Uterus (tissue), 4 donors: ENCODE results near the gene CCDC74A. TPM values are rescaled to one million over a fixed set of nuclear protein-coding genes. Genes with fewer than 3 reads are reported as not detected.
"Not testable (repeated sequence)": the region's sequence is repeated elsewhere in the genome, so short reads cannot be mapped to it uniquely, and the experiment has no call there.

Experiments
- DNase-seq, 2 donors: peaks; one replicate each; pipeline ENCODE4 v3.0.0-alpha.2; 2019 to 2020
- H3K27ac ChIP-seq, 2 donors: fragments of 200-600 bp; sonication (generic); 1 replicate in 1 of 2; 2 replicates in 1 of 2; pipeline ENCODE4 v1.5.1; 2016 to 2018
- H3K27me3 ChIP-seq, 2 donors: fragments of 200-600 bp; sonication (generic); one replicate each; pipeline ENCODE4 v1.5.1; 2018 to 2019; ENCODE audit warnings: control low read depth in 1 of 2
- H3K36me3 ChIP-seq, 2 donors: fragments of 200-600 bp; sonication (generic); one replicate each; pipeline ENCODE4 v1.5.1; 2019; ENCODE audit warnings: control low read depth in 1 of 2
- H3K4me1 ChIP-seq, 2 donors: fragments of 200-600 bp; sonication (generic); one replicate each; pipeline ENCODE4 v1.5.1; 2018 to 2019; ENCODE audit warnings: control low read depth in 1 of 2
- H3K4me3 ChIP-seq, 2 donors: fragments of 200-600 bp; sonication (generic); 1 replicate in 1 of 2; 2 replicates in 1 of 2; pipeline ENCODE4 v1.5.1; 2018 to 2019; ENCODE audit warnings: mild to moderate bottlenecking in 1 of 2
- H3K9me3 ChIP-seq, 2 donors: fragments of 200-600 bp; sonication (generic); one replicate each; pipeline ENCODE4 v1.5.1; 2019; ENCODE audit warnings: control low read depth in 1 of 2
- CTCF ChIP-seq, 4 experiments: fragments of 200-600 bp in 2 of 4; fragments of 450-650 bp in 2 of 4; sonication (generic) in 2 of 4; IDR thresholded peaks; one replicate each; pipeline ENCODE4 v1.5.1; 2016 to 2019; ENCODE audit warnings: antibody characterized with exemption in 4 of 4, mild to moderate bottlenecking in 2 of 4, moderate library complexity in 1 of 4
- POLR2A ChIP-seq, 2 donors: fragments of 450-650 bp; IDR thresholded peaks; one replicate each; pipeline ENCODE4 v1.6.1; 2016; ENCODE audit warnings: antibody characterized with exemption in 2 of 2, mild to moderate bottlenecking in 1 of 2, moderate library complexity in 1 of 2
- intact Hi-C: fragments of 100-400 bp; cut with DNase I; formaldehyde crosslinking; loops from one replicate; pipeline ENCODE4 v1.15.1; 2023; ENCODE audit warnings: low total_unique reads
- total RNA-seq, 4 donors: library from RNA; depleted of rRNA in 3 of 4; stranded (reverse); fragments of >200 nt in 3 of 4; gene quantifications; one replicate each; pipeline versions ENCODE4 v1.1.0 to v1.2.4, GENCODE V29; 2014 to 2023
- donor health status: DM: yes; HTN: yes; CAD: no.

CCDC74A gene
- total RNA-seq, 4 donors from 2014 or later: 0.29 to 17.5 (median 11.2) TPM; not detected in 1

DNA sequence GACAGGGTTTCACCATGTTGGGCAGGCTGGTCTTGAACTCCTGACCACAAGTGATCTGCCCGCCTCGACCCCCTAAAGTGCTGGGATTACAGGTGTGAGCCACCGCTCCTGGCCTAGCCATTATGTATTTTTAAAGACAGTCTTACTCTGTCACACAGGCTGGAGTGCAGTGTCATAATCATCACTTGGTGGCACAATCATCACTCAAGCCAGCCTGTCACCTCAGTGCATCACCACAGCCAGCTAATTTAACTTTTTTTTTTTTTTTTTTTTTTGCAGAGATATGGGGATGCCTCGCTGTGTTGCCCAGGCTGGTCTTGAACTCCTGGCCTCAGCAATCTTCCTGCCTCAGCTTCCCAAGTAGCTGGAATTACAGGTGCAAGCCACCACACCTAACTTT, 24.1 kb upstream of the CCDC74A start:
- H3K4me1 ChIP-seq, H3K36me3 ChIP-seq, DNase-seq, intact Hi-C loops, H3K27ac ChIP-seq, H3K9me3 ChIP-seq, H3K27me3 ChIP-seq, H3K4me3 ChIP-seq: not testable (repeated sequence)

GRCh38 chr2:131504082-131504750, 23.5 kb upstream of the CCDC74A start:
- H3K27ac ChIP-seq, DNase-seq, H3K9me3 ChIP-seq, H3K4me1 ChIP-seq, H3K36me3 ChIP-seq, H3K27me3 ChIP-seq, H3K4me3 ChIP-seq, intact Hi-C loops: not testable (repeated sequence)

DNA sequence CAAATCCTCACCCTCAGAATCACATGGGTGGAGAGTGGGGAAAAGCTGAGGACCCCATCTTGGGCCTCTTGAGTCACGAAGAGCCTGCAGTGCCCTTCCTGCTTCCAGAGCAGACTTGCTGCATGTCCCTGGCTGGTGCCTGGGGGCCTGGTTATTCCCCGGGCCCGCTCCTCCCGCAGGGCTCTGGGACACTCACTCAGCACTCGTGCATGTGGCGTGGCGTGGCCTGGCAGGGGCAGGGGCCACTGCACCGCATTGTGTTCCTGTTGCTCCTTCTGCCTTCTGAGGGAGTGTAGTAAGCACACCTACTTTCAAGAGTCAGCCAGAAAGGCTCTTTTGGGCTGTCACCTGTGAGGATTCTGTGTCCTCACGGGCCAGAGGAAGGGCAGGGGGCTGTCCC, 18.1 kb upstream of the CCDC74A start:
- intact Hi-C loops: no loop called here
- no peak overlapping the region for H3K27ac ChIP-seq
- no peaks in the 10 kb centered on the region for H3K27me3 ChIP-seq
- TF ChIP-seq POLR2A (IDR thresholded peaks at IDR 0.05): no peak
- no peak for TF ChIP-seq CTCF (IDR thresholded peaks at IDR 0.05)
- H3K4me1 ChIP-seq: no peaks in the 10 kb centered on the region
- no peaks in the 10 kb centered on the region for H3K36me3 ChIP-seq
- no peak overlapping the region for H3K4me3 ChIP-seq
- H3K9me3 ChIP-seq: no peaks in the 10 kb centered on the region
- DNase-seq: no peak

- H3K4me3 ChIP-seq, H3K9me3 ChIP-seq, H3K4me1 ChIP-seq, H3K36me3 ChIP-seq, H3K27ac ChIP-seq, DNase-seq, H3K27me3 ChIP-seq, intact Hi-C loops: not testable (repeated sequence)
Measured at GRCh38 chr2:131511291-131511968, 16.3 kb upstream of the CCDC74A start.

DNA sequence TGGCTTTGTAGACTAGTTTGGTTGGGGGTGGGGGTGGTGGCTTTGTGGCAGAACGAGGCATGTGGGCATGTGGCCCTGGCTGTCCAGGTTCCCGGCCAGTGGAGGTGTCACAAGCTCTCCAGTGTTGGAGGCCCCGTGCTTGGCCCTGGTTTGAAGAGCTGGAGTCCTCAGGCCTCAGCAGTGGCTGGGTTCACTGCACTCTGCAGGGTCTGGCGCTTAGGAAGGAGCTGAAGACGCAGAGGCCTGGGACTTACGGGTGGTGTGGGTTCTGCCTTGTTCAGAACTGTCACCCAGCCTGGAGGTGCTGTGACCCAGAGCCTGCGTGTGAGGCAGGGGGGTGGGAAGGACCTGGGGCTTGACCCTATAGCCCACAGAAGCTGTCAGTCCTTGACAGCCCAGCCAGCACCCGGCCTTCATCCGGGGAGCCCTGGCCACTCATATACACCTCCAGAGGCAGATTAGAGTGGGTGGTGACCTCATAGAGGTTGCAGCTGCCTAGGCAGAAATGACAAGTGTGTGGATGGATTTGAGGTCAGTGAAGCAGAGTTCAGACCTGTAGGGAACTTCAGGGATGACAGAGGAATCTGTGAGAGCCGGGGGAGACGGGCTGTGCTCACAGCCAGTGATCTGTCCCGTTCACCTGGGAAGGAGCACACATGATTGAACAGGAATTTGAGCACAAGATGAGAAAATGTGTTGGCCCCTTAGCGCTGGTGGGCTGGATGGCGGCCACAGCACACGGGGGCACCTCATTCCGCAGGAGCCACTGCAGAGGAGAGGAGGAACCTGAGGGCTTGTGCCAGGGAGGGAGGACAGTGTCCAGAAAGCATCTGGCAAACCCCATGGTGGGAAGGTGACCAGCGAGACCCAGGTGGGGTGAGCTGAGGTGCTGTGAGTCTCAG, 15.5 kb upstream of the CCDC74A start:
- DNase-seq, H3K36me3 ChIP-seq, intact Hi-C loops, H3K9me3 ChIP-seq, H3K27ac ChIP-seq, H3K27me3 ChIP-seq, H3K4me3 ChIP-seq, H3K4me1 ChIP-seq: not testable (repeated sequence)

DNA sequence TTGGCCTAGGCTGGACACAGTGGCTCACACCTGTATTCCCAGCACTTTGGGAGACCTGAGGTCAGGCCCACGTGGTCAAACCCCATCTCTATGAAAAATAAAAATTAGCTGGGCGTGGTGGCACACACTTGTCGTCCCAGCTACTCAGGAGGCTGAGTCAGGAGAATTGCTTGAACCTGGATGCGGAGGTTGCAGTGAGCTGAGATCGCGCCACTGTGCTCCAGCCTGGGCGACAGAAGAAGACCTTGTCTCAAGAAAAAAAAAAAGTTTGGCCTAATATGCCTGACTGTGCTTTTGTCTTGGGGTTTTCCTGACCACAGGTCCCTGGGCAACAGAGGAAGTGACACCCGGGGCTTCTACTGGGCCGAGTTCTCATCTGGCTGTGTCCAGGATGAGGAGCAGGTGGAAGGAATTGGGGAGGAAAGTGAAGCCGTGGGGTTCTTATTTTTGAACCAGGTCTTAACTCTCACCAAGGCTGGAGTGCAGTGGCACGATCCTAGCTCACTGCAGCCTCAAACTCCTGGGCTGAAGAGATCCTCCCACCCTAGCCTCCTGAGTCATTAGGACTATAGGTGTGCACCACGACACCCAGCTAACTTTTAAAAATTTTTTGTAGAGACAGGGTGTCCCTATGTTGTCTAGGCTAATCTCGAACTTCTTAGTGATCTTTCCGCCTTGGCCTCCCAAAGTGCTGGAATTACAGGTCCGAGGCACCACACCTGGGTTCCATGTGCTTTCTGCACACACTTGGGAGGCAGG, 13.1 kb upstream of the CCDC74A start:
- H3K27me3 ChIP-seq, H3K9me3 ChIP-seq, H3K4me1 ChIP-seq, H3K4me3 ChIP-seq, H3K36me3 ChIP-seq, H3K27ac ChIP-seq, intact Hi-C loops, DNase-seq: not testable (repeated sequence)

- H3K27me3 ChIP-seq, H3K4me1 ChIP-seq, H3K27ac ChIP-seq, H3K4me3 ChIP-seq, H3K36me3 ChIP-seq, H3K9me3 ChIP-seq, intact Hi-C loops, DNase-seq: not testable (repeated sequence)
Measured at GRCh38 chr2:131515235-131515634, 12.5 kb upstream of the CCDC74A start.
